MCF 10A (cell line): ENCODE results near the gene ORAI3. TPM values are rescaled to one million over a fixed set of nuclear protein-coding genes. Genes with fewer than 3 reads are reported as not detected.
A peak's percentile ranks its signal among the peaks of the same experiment; 100 is the strongest.

Source experiments
- BruUV-seq: library from RNA; stranded (reverse); fragments of 400-500 nt; replicated peaks from 2 replicates; lab custom pipeline; 2021; lab: Mats Ljungman, UMichigan
- CTCF ChIA-PET: fragments of 300-600 bp; sonication (Branson Sonifier 250); formaldehyde crosslinking; extraction: SDS; loops from one replicate; lab custom pipeline; 2021; ENCODE audit warnings: antibody characterized with exemption, inconsistent platforms; lab: Yijun Ruan, JAX
- POLR2A ChIA-PET: fragments of 300-600, 350-650 bp; sonication (Branson Sonifier 250); formaldehyde crosslinking; extraction: SDS; loops from one replicate; lab custom pipeline; 2020; ENCODE audit warnings: antibody characterized with exemption, inconsistent platforms; lab: Yijun Ruan, JAX
- DNase-seq: peaks from one replicate; pipeline ENCODE4 v3.0.0-alpha.2; 2018; ENCODE audit not compliant: unreplicated experiment
- H3K27ac Mint-ChIP-seq: one replicate; pipeline ENCODE4 v1.8.0; 2022; ENCODE audit warnings: mild to moderate bottlenecking, low read depth, mixed read lengths; ENCODE audit not compliant: unreplicated experiment
- H3K27me3 Mint-ChIP-seq: one replicate; pipeline ENCODE4 v1.8.0; 2022; ENCODE audit warnings: mixed read lengths; ENCODE audit not compliant: insufficient read depth, unreplicated experiment
- H3K36me3 Mint-ChIP-seq: one replicate; pipeline ENCODE4 v1.8.0; 2022; ENCODE audit warnings: mild to moderate bottlenecking, moderate library complexity, mixed read lengths; ENCODE audit not compliant: insufficient read depth, unreplicated experiment
- H3K4me1 Mint-ChIP-seq: one replicate; pipeline ENCODE4 v1.8.0; 2022; ENCODE audit warnings: mixed read lengths; ENCODE audit not compliant: insufficient read depth, unreplicated experiment
- H3K4me3 Mint-ChIP-seq: one replicate; pipeline ENCODE4 v1.8.0; 2022; ENCODE audit warnings: mild to moderate bottlenecking, moderate library complexity, mixed read lengths; ENCODE audit not compliant: unreplicated experiment
- H3K9me3 Mint-ChIP-seq: one replicate; pipeline ENCODE4 v1.8.0; 2022; ENCODE audit warnings: mixed read lengths; ENCODE audit not compliant: unreplicated experiment
- CTCF ChIP-seq: fragments of 200-600 bp; IDR thresholded peaks from one replicate; pipeline ENCODE4 v1.8.0; 2022; ENCODE audit warnings: antibody characterized with exemption, mild to moderate bottlenecking; ENCODE audit not compliant: unreplicated experiment
- intact Hi-C: fragments of 100-400 bp; cut with micrococcal nuclease; formaldehyde crosslinking; loops from 2 replicates; pipeline ENCODE4 v1.14.1; 2022
- total RNA-seq: library from RNA; stranded (reverse); gene quantifications from 2 replicates; pipeline ENCODE4 v1.2.3, GENCODE V29; 2022

The ORAI3 gene
- total RNA-seq, 1 experiment from 2014 or later = 16.2 TPM

- ChIA-PET POLR2A (interaction anchor here (0.7 to 3.4 kb wide), 5 partner anchors 50 to 535 kb away, joined by 3 to 30 read pairs (median 4); partner anchors contain the start of genes STX4, ZNF646 and ZNF668), CTCF (interaction anchor here (0.6 to 4.1 kb wide), 49 partner anchors 8 to 885 kb away, joined by 3 to 44 read pairs (median 5); partner anchors contain the start of genes PRSS36, VKORC1, ZNF646 and ZNF668)
- Mint-ChIP-seq H3K9me3 (no peaks in the 10 kb centered on the region), H3K4me3 (no peak overlapping the region), H3K27me3 (no peaks in the 10 kb centered on the region), H3K4me1 (peaks cover 5% of the 10 kb centered on the region), H3K36me3 (peaks cover 41% of the 10 kb centered on the region), H3K27ac (no peak overlapping the region)
- TF ChIP-seq CTCF = no peak
- no peak for DNase-seq
- TSS peak; percentile 41 for BruUV-seq
- intact Hi-C loops = no loop called here
Measured at GRCh38 chr16:30983898-30984610, 35.2 kb downstream of the ORAI3 start.

GRCh38 chr16:30984669-30985400 is 36.0 kb downstream of the ORAI3 start, which contains the start of gene HSD3B7:
HSD3B7 (plus strand) TSS chr16:30985207; CDS start chr16:30985659, 452 bp downstream.
- CTCF ChIA-PET = interaction anchor here (0.6 to 4.1 kb wide), 51 partner anchors 10 to 888 kb away, joined by 3 to 44 read pairs (median 5); partner anchors contain the start of genes KAT8, PRSS36, VKORC1 and ZNF267
- Mint-ChIP-seq H3K27ac (peak within 1 kb of the TSS; percentile 70), H3K27me3 (no peaks in the 10 kb centered on the region), H3K9me3 (no peaks in the 10 kb centered on the region), H3K36me3 (peaks cover 37% of the 10 kb centered on the region), H3K4me1 (peaks cover 5% of the 10 kb centered on the region), H3K4me3 (peak within 1 kb of the TSS; percentile 72)
- no TSS peak for BruUV-seq
- peak; percentile 93 for TF ChIP-seq CTCF
- intact Hi-C loops = loop anchor here (1.0 to 5.0 kb wide), 4 partner anchors 88 to 157 kb away; partner anchors contain the start of gene KAT8
- DNase-seq = peak; percentile 80
- POLR2A ChIA-PET = interaction anchor here (0.7 to 3.4 kb wide), 8 partner anchors 49 to 217 kb away, joined by 3 to 30 read pairs (median 4); partner anchors contain the start of genes KAT8, STX4, ZNF646 and ZNF668

- H3K27ac Mint-ChIP-seq = peak overlapping the region; percentile 70
- peaks cover 30% of the 10 kb centered on the region for H3K36me3 Mint-ChIP-seq
- ChIA-PET CTCF (interaction anchor here (0.6 to 4.1 kb wide), 56 partner anchors 10 to 888 kb away, joined by 3 to 44 read pairs (median 5); partner anchors contain the start of genes KAT8, PRSS36, VKORC1 and ZNF267), POLR2A (interaction anchor here (0.7 to 3.4 kb wide), 8 partner anchors 48 to 157 kb away, joined by 3 to 30 read pairs (median 4); partner anchors contain the start of genes KAT8, STX4, ZNF646 and ZNF668)
- no peaks in the 10 kb centered on the region for H3K9me3 Mint-ChIP-seq
- peak; percentile 31 for TF ChIP-seq CTCF
- no TSS peak for BruUV-seq
- peak overlapping the region; percentile 72 for H3K4me3 Mint-ChIP-seq
- H3K27me3 Mint-ChIP-seq = no peaks in the 10 kb centered on the region
- intact Hi-C loops = loop anchor here (1.0 to 5.0 kb wide), 4 partner anchors 88 to 157 kb away; partner anchors contain the start of gene KAT8
- DNase-seq = peak; percentile 54
- H3K4me1 Mint-ChIP-seq = peaks cover 5% of the 10 kb centered on the region
Measured at GRCh38 chr16:30985401-30986128, 36.7 kb downstream of the ORAI3 start.
